NCI-H748 (cell line): Measurements from ENCODE around the gene KIAA1191.

Experiments used
- DNase-seq: peaks from one replicate; lab custom pipeline; 2025; ENCODE audit not compliant: unreplicated experiment; lab: John Stamatoyannopoulos, UW

The KIAA1191 gene

DNA sequence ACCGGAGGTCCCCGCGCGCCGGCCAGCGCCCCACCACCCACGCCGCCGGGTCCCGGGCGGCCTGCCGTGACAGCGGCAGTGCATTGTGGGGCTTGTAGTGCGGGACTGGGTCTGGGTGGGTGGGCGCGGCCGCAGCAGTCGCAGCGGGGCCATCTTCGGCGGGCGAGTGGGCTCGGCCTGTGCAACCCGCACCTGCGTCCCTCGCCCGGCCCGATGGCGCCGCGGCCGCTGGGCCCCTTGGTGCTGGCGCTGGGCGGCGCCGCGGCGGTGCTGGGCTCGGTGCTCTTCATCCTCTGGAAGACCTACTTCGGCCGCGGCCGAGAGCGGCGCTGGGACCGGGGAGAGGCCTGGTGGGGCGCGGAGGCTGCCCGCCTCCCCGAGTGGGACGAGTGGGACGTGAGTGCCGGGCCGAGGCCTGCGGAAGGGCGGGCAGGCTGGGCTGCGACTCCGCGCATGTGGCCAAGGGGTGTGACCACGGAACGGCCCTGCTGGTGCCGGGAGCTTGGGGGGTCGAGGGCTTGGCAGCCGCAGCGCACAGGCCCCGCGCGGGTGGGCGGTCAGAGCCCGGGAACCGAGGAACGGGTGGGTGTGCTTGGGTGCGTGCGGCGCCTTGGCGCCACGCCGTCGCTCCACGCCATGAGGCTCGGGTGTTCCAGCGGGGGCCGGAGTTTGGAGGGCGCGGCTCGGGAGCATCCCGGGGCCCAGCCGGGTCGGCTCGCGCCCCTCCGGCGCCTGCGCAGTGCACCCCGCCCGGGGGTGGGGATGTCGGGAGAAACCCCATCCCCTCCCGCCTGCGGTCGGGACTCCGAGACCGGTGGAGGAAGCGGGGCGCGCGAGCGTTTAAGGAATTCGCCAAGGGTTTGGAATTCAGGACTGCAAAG is 4.0 kb upstream of the KIAA1191 start, which contains the start of gene ARL10:
ARL10 (plus strand) TSS at position 137 of the 881 bp plus-strand sequence; CDS start at position 214, 77 bp downstream.
- DNase-seq = peak; percentile 68

DNA sequence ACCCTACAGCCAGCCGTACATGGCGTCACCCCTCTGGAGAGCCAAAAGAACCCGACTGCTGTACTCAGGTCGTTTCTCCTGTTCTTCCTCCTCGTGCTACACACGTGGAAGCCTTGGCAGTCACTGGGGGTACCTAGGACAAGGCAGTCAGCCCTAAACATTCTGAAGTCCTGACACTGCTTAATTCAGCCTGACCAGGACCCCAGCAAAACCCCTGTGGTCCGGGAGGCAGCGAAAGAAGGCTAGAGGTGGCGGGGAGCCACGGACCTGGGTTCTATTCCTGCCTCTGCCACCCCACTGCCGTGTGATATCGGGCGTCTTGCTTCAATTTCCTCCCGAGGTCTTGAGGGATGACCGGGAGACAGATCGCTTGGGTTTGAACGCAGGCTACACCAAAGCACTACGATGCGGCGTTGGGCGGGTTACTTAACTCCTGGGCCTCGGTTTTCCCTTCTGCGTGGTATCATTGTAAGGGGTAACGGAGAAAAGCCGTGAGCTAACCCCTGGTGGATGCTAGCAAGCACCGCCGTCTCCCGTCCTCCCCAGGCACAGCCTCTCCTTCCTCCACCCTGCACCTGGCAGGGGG is 3.3 kb upstream of the KIAA1191 start:
- DNase-seq = peak; percentile 59

DNA sequence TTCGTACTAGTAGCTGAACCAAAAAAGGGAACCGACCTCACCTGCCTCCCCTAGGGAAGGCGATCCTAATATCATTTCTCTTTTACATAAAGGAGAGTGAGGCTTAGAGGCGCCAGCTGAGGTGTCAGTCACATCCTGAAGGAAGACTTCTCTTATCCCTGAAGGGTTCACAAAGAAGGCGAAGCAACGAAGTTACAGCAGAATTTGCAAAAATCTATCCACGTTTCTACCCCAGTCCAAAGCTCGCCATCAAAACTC is 598 bp upstream of the KIAA1191 start:
- no peak for DNase-seq

DNA sequence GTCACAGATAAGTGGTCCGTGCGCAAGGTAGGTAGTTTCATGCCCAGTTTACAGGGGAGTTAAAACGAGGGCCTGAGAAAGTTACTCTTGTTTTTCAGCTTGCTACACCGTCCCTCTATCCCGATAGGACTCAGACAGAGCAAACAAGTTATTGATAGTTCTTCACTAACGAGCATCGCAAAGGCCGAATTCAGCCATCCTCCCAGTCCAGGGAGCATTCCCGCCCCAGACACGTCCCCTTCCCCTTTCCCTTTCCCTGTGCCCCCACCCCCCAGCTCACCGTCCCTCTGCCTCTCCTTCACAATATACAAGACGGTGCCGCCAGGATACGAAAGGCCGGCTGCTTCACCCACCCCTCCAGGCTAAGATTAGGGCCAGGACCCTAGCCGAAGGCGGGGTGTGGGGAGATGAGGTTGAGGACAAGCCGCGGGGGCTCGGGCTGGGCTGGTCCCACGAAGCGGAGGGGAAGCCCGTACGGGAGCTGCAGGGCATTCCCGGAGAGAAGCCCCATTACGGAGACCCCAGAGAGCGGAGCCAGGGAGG is 599 bp downstream of the KIAA1191 start:
- peak; percentile 44 for DNase-seq

DNA sequence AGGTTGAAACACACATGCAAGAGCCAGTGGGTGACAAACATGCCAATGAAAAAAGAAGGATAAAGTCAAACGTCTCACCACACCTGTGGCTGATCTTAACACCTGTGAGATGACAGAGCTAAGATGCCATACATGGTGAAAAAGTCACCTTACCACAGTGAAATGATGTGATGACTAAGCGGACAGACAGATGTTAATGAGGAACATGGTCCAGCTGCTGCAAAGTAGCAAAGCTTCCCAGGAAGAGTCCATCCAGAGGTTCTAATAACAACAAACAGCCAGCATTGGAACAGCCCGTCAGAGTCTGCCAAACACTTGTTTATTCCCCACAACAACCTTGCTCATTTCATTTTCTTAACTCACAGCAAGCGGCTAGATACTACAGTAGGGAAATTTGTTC is 1.9 kb downstream of the KIAA1191 start:
- no peak for DNase-seq

DNA sequence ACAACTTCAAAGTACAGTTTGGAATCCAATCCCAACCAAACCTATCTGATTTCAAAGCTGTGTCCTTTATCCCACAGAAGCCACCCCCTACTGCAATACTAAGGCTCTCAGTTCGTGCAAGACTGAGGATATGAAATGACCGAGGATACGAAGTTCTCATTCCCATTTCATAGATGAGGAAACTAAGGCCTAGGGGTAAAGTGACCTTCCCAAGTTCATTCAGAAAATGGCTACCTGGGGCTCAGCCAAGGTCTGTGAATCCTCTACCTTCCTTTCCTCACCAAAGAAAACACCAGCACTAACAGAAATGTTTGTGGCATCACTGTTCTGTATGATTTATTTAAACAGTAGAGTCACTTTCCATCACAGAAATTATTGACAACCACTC is 5.4 kb downstream of the KIAA1191 start:
- DNase-seq = no peak

DNA sequence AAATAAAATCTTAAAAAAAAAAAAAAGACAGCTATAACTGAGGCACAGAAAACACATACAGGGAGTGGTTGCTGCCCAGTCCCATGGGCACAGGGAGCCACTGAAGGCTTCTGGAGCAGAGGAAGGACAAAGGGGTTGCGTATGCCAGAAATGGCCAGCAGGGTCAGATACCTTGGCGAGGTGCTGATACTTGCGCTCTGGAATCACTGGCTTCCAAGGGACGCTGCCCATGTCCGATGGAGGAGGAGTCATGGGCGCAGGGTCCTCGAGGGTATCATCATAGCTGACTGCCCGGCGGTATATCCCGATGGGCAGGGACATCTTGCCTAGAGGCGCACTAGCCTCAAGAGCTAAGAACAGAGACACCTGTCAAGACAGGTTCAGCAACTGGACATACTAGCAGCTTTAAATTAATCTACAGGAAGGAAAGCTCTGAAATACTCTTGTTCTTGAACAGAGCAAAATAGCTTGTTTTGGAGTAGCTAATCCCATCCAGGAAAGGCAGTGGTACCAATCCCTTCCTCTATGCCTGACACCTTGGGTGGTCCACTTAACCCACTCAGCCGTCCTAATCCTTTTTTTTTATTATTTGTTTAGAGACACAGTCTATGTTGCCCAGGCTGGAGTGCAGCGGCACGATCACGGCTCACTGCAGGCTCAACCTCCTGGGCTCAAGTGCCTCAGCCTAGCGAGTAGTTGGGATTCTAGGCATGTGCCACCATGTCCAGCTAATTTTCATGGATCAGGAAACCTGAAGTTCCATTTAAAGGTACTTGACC is 6.0 kb downstream of the KIAA1191 start:
- no peak for DNase-seq

DNA sequence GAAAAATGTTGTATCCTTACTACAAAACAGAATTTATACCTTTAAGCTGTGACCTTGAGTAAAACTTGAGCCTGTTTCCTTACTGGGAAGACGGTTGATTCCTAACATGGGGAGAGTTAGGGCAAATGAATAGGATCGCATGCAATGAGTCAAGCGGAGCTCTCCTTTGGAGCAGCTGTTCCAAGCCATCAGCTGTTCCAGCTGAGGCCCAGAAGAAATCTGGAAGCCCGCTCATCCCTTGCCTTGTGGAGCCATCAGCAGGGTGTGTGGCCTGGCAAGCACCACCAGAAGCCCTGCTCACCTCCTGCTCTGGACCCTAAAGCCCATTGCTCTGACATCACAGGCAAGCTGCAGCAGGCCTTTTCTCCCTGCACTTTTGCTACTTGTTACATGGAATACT is 8.0 kb downstream of the KIAA1191 start:
- DNase-seq = no peak

DNA sequence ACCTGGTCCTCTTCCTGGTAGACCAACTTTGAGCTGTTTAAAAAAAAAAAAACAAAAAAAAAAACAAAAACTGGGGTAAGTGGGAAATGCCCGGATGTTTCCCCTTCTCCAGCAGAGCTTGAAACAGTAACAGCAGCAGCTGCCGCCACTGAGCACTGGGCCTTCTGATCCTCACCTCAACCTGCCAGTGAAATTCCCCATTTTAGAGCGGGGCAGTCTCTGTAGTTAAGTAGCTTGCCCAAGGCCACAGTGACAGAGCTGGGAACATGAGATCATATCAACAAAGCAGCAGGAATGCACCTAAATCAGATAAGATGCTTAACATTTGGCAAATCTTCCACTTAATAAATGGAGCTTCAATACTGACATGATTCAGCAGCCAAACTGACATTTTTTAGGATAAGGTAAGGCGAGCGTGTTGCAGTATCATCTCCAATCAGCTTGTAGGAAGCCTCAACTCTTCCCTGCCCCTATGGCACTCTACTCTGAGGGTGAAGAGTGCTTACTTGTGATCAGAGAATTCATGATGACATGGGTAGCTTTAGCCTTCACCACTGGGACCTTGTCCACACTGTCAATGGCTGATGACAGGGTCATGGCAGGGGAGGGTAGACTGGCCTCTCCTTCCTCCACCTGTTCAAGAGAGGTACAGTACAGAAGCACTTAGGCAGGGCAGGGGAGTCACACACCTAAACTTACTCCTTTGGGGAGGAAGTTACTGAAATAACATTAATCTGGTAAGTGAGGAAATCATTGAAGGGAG is 9.3 kb downstream of the KIAA1191 start:
- no peak for DNase-seq

DNA sequence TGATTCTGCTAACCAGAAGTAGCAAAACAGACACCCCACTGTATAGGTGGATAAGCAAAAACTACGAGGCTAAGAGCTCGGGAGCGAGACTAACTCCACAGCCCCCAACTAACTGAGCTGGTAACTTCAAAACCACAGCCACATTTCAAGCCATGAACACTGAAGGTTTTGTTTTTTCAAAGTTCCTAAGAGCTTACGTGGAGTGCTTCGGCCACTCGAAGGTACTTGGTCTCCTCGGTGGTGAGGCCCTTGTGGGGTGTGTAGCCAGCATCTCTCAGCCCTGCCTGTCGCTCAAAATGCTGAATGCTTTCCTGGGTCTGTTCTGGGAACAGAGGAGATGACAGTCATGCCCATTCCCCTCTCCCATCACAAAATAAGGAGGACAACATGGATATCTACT is 11.1 kb downstream of the KIAA1191 start:
- DNase-seq = no peak

DNA sequence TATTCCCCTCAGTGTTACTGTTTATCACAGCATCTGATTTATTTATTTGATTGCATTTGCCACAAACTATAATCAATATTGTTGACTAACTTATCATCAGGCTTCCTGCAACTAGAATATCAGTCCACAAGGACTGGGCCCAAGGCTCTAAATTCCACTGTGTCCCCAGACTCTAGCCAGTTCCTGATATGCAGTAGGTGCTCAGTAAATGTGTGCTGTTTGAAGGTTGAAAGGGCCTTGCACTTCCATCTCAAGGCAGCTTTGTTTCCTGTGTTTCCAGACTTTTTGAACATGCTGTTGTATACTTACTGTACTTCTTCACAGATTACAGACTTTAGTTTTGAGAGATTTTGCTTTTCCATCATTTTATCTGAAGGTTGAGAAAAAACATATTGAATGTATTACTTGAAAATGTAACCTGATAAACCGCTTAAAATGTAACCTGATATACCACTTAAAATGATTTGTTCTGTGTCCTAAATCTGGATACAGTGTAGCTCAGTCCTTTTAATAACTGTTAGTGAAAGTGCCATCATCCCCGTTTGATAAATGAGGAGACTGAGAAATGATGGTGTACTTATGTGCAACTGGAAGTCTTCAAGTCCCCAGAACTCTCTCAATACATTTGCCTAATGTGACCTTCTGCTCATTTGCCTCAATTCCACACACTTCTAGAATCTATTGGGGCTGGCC is 18.7 kb downstream of the KIAA1191 start:
- no peak for DNase-seq

DNA sequence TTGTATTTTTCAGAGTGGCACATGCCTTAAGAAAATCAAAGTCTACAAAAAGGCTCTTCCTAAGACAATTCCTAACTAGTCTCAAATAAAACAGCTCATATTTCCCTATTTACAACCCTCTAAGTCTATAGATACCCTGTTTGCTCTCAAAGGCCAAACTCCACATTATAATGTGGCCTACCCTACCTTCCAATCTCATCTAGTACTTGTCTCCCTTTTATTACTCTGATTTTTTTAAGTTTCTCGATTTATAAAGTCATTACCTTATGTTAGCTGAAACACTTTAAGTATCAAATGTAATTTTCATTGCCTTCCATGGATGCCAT is 19.4 kb downstream of the KIAA1191 start:
- DNase-seq = no peak

DNA sequence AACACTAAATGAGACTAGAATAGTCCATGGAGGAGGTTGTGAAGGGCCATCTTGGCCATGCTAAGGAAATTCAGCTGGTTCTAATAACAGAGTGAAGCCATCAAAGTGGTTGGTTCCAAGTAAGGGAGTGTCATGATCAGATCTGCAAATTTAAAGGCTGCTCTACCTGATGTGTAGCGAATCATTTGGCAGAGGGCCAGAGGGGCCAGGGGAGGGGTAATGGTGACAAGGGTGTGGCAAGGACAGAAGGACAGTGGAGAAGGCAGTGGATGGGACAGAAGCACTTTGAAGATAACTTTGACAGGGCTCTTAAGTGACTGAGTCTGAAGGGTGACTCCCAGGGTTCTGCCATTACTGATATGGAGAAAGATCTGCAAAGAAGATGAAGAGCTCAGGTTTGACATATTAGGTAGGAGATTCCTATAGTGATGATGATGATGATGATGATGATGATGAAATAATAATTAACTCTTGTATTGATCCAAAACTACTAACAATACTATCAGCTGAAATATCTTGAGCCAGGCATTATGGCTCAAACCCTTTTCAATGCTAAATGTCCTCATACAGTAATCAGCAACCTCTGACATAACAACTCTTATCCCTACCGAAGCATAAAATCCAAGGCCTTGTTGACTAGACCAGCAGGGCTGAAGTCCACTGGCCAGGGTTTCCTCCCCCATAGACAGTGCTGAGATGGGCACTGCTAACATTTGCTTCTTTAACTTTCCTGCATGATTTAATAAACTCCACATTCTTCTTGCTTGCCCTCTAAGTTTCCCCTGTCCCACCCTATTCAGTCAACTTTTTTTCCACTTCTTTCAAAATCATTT is 20.0 kb downstream of the KIAA1191 start:
- no peak for DNase-seq

DNA sequence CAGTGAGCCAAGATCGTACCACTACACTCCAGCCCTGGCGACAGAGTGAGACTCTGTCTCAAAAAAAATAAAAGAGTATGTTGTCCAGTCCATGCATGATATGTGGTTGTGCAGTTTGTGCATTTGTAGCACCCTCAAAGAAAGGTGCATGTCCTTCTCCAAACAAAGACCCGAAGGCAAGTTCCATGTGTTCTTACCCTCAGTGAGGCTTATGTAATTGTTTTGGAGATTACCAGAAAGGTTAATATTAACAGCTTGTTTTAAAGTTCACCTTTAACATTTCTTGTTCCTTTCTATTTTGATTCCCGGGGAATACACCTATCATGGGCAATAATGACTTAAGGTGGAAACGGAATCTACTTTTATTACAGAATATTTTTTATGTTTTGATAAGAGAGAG is 22.3 kb downstream of the KIAA1191 start:
- DNase-seq = no peak

DNA sequence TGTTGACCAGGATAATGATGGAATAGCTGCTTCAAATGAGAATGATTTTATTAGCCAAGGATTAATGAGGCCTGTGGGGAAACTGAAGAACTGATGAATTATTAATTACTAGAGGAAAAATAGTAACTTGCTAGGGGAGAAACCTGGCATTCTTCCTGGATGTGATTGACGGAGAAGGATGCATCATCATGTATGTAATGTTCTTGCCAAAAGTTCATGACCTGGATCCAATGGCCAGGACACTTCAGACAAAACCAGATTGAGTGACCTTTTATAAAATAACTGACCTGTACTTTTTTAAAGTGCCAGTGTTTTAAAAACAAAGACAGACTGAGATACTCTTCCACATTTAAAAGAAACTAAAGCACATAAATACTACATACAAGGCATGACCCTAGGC is 23.7 kb downstream of the KIAA1191 start:
- DNase-seq = no peak

DNA sequence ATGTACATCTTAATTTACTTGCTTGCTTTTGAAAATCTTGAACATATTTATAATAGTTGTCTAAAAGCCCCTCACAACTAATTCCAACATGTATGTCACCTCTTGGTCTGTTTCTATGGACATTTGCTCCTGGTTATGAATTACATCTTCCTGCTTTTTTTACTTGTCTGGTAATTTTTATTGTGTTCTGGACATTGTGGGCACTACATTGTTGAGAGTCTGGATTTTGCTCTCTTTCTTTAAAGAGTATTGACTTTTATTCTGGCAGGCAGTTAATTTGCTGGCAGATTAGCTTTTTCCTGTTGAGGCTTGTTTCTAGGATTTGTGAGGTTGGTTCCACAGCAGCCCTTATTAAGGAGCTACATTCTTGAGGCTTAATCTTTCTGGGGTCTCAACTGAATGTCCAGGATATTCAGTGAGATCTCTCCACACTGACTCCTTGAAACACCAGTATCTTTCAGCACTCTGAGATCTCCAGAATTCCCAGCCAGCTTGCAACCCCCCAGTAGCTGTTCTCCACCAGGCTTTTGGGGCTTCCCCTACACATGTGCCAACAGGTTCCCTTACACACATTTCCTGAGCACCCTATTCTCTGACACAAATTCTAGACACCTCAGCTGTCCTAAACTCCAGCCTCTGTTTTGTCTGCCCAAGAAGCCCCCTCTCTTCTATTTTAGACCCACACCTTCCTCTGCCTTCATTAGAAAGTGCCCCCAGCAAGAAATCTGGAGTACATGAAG is 27.4 kb downstream of the KIAA1191 start:
- DNase-seq = no peak

DNA sequence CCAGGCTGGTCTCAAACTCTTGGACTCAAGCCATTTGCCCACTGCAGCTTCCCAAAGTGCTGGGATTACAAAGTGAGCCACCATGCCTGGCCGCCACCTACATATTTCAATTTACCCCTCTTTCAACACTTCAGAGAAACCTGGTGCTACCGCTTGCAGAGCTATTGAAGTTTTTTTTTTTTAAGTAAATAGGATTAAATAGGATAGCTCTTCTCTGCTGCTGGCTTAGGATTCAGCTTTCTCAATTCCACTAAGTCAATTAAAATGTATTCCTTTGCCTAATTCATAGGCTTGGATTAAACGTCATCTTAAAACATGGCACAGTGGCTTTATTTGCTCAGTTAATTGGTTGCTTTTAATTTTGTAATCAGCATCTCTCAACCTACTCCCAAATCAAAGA is 41.0 kb downstream of the KIAA1191 start:
- DNase-seq = no peak

DNA sequence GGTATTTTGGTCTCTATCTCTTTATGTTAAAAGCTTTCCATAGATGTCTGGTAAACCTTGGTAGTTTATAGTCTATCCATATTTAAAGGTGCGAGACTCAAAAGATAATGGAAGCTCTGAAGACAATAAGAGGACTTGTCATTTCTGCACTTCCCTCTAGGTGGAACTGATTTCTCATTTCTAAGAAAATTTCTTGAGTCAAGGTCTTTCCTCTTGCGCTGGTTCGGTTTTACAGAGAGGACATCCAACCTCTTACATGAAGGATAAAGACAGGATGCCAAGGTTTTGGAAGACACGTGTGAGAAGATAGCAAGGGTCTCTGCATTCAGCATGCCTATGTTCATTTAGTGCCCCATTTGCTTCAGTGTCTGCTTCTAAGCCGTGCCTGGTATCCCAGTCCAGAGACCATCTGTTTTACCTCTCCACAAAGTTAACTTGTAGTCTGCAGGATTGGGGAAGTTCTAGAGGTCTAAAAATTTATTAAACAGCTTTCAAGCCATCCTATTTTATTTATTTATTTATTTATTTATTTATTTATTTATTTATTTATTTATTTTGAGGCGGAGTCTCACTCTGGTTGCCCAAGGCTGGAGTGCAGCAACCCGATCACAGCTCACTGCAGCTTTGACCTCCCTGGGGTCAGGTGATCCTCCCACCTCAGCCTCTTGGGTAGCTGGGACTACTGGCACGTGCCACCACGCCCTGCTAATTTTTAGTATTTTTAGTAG is 41.6 kb downstream of the KIAA1191 start:
- no peak for DNase-seq
